ENCODE results near the gene DDIT4.
A peak's percentile ranks its signal among the peaks of the same experiment; 100 is the strongest.

DDIT4 gene

GRCh38 chr10:72258617-72259016, 15.1 kb upstream of the DDIT4 start:
- TF ChIP-seq ZNF274 (IDR thresholded peaks at IDR 0.05; ENCODE audit: low read depth, low read length), result no peak
- TF ChIP-seq YY1 (IDR thresholded peaks at IDR 0.05; ENCODE audit: insufficient read depth, insufficient read length), result no peak
- TF ChIP-seq SUZ12 (IDR thresholded peaks at IDR 0.05; ENCODE audit: extremely low read depth, insufficient read depth, insufficient read length), result no peak
- Histone ChIP-seq H3K9me3 (ENCODE audit: insufficient read depth, low read length) (no peaks in the 10 kb centered on the region), H3K4me1 (ENCODE audit: insufficient read depth, insufficient read length) (peaks cover 6% of the 10 kb centered on the region), H3K36me3 (ENCODE audit: insufficient read depth, insufficient read length, low read length) (no peaks in the 10 kb centered on the region), H3K27me3 (ENCODE audit: insufficient read depth, insufficient read length) (no peaks in the 10 kb centered on the region), H3K4me3 (ENCODE audit: insufficient read length, low read depth) (no peak overlapping the region), H3K9ac (ENCODE audit: insufficient read length, low read depth) (no peak overlapping the region)
- no peak for DNase-seq (ENCODE audit: low read depth, low spot score)

- no peak for TF ChIP-seq SUZ12 (IDR thresholded peaks at IDR 0.05; ENCODE audit: extremely low read depth, insufficient read depth, insufficient read length)
- TF ChIP-seq YY1 (IDR thresholded peaks at IDR 0.05; ENCODE audit: insufficient read depth, insufficient read length), result no peak
- TF ChIP-seq ZNF274 (IDR thresholded peaks at IDR 0.05; ENCODE audit: low read depth, low read length), result no peak
- no peak for DNase-seq (ENCODE audit: low read depth, low spot score)
- Histone ChIP-seq H3K9ac (ENCODE audit: insufficient read length, low read depth) (peak overlapping the region; percentile 54), H3K27me3 (ENCODE audit: insufficient read depth, insufficient read length) (no peaks in the 10 kb centered on the region), H3K9me3 (ENCODE audit: insufficient read depth, low read length) (no peaks in the 10 kb centered on the region), H3K4me1 (ENCODE audit: insufficient read depth, insufficient read length) (peaks cover 4% of the 10 kb centered on the region), H3K4me3 (ENCODE audit: insufficient read length, low read depth) (no peak overlapping the region), H3K36me3 (ENCODE audit: insufficient read depth, insufficient read length, low read length) (no peaks in the 10 kb centered on the region)
Measured at GRCh38 chr10:72259491-72260238, 14.1 kb upstream of the DDIT4 start.

- no peaks in the 10 kb centered on the region for H3K9me3 ChIP-seq (ENCODE audit: insufficient read depth, low read length)
- no peaks in the 10 kb centered on the region for H3K27me3 ChIP-seq (ENCODE audit: insufficient read depth, insufficient read length)
- TF ChIP-seq ZNF274 (IDR thresholded peaks at IDR 0.05; ENCODE audit: low read depth, low read length) (no peak), YY1 (IDR thresholded peaks at IDR 0.05; ENCODE audit: insufficient read depth, insufficient read length) (no peak), SUZ12 (IDR thresholded peaks at IDR 0.05; ENCODE audit: extremely low read depth, insufficient read depth, insufficient read length) (no peak)
- H3K36me3 ChIP-seq (ENCODE audit: insufficient read depth, insufficient read length, low read length), result no peaks in the 10 kb centered on the region
- peak overlapping the region; percentile 54 for H3K9ac ChIP-seq (ENCODE audit: insufficient read length, low read depth)
- H3K4me3 ChIP-seq (ENCODE audit: insufficient read length, low read depth), result no peak overlapping the region
- H3K4me1 ChIP-seq (ENCODE audit: insufficient read depth, insufficient read length), result peaks cover 4% of the 10 kb centered on the region
- peak; percentile 89 for DNase-seq (ENCODE audit: low read depth, low spot score)
Measured at GRCh38 chr10:72260239-72260975, 13.3 kb upstream of the DDIT4 start.

GRCh38 chr10:72260976-72261783, 12.5 kb upstream of the DDIT4 start:
- no peaks in the 10 kb centered on the region for H3K9me3 ChIP-seq (ENCODE audit: insufficient read depth, low read length)
- TF ChIP-seq SUZ12 (IDR thresholded peaks at IDR 0.05; ENCODE audit: extremely low read depth, insufficient read depth, insufficient read length) (no peak), ZNF274 (IDR thresholded peaks at IDR 0.05; ENCODE audit: low read depth, low read length) (no peak), YY1 (IDR thresholded peaks at IDR 0.05; ENCODE audit: insufficient read depth, insufficient read length) (no peak)
- peaks cover 8% of the 10 kb centered on the region for H3K4me1 ChIP-seq (ENCODE audit: insufficient read depth, insufficient read length)
- no peaks in the 10 kb centered on the region for H3K27me3 ChIP-seq (ENCODE audit: insufficient read depth, insufficient read length)
- no peaks in the 10 kb centered on the region for H3K36me3 ChIP-seq (ENCODE audit: insufficient read depth, insufficient read length, low read length)
- peak overlapping the region; percentile 58 for H3K9ac ChIP-seq (ENCODE audit: insufficient read length, low read depth)
- peak overlapping the region; percentile 24 for H3K4me3 ChIP-seq (ENCODE audit: insufficient read length, low read depth)
- DNase-seq (ENCODE audit: low read depth, low spot score), result no peak

GRCh38 chr10:72261784-72262404, 11.8 kb upstream of the DDIT4 start:
- Histone ChIP-seq H3K9me3 (ENCODE audit: insufficient read depth, low read length) (no peaks in the 10 kb centered on the region), H3K9ac (ENCODE audit: insufficient read length, low read depth) (peak overlapping the region; percentile 58), H3K36me3 (ENCODE audit: insufficient read depth, insufficient read length, low read length) (no peaks in the 10 kb centered on the region), H3K4me1 (ENCODE audit: insufficient read depth, insufficient read length) (peaks cover 8% of the 10 kb centered on the region), H3K27me3 (ENCODE audit: insufficient read depth, insufficient read length) (no peaks in the 10 kb centered on the region), H3K4me3 (ENCODE audit: insufficient read length, low read depth) (peak overlapping the region; percentile 24)
- no peak for DNase-seq (ENCODE audit: low read depth, low spot score)
- TF ChIP-seq ZNF274 (IDR thresholded peaks at IDR 0.05; ENCODE audit: low read depth, low read length), result no peak
- TF ChIP-seq YY1 (IDR thresholded peaks at IDR 0.05; ENCODE audit: insufficient read depth, insufficient read length), result no peak
- TF ChIP-seq SUZ12 (IDR thresholded peaks at IDR 0.05; ENCODE audit: extremely low read depth, insufficient read depth, insufficient read length), result no peak

- Histone ChIP-seq H3K4me1 (ENCODE audit: insufficient read depth, insufficient read length) (peaks cover 8% of the 10 kb centered on the region), H3K27me3 (ENCODE audit: insufficient read depth, insufficient read length) (no peaks in the 10 kb centered on the region), H3K4me3 (ENCODE audit: insufficient read length, low read depth) (no peak overlapping the region), H3K9ac (ENCODE audit: insufficient read length, low read depth) (no peak overlapping the region), H3K36me3 (ENCODE audit: insufficient read depth, insufficient read length, low read length) (no peaks in the 10 kb centered on the region), H3K9me3 (ENCODE audit: insufficient read depth, low read length) (no peaks in the 10 kb centered on the region)
- no peak for DNase-seq (ENCODE audit: low read depth, low spot score)
- no peak for TF ChIP-seq ZNF274 (IDR thresholded peaks at IDR 0.05; ENCODE audit: low read depth, low read length)
Measured at GRCh38 chr10:72263613-72264241, 10.0 kb upstream of the DDIT4 start.

All from NT2/D1 (cell line).